ENCODE data around the gene CEACAM16. TPM values are rescaled to one million over a fixed set of nuclear protein-coding genes. Genes with fewer than 3 reads are reported as not detected.

The CEACAM16 gene
- total and polyA plus RNA-seq, 9 of the 15 experiments (the other 6 are each of a cell fraction or from before 2014, with no cell fraction given): not detected

GRCh38 chr19:44680536-44680935, 18.4 kb upstream of the CEACAM16 start:
- no peak overlapping the region for H3K9ac ChIP-seq (ENCODE audit: insufficient read depth in 1 of 2, low read depth in 2 of 2, low read length in 2 of 2)
- ChIA-PET POLR2A (interaction anchor here (0.6 to 1.2 kb wide), 2 partner anchors 17 to 308 kb away, joined by 3 to 4 read pairs; no protein-coding TSS in a partner anchor), CTCF (ENCODE audit: low intra/inter-chr PET ratio) (interaction anchor here (0.7 kb wide), 1 partner anchor 24 kb away, joined by 3 read pairs; no protein-coding TSS in a partner anchor)
- H3K4me2 ChIP-seq (ENCODE audit: insufficient read depth, low read length): no peak overlapping the region
- no peak overlapping the region for H3K4me3 ChIP-seq
- H3K9me1 ChIP-seq (ENCODE audit: control insufficient read depth, insufficient read depth, low read length): no peaks in the 10 kb centered on the region
- no peaks in the 10 kb centered on the region for H3K27me3 ChIP-seq (ENCODE audit: control insufficient read depth in 2 of 2, insufficient read depth in 2 of 2, low read length in 2 of 2)
- ATAC-seq (no peak), DNase-seq (ENCODE audit: extremely low read depth in 1 of 4, low spot score in 3 of 4) (no peak), FAIRE-seq (no peak)
- no TSS peak for BruUV-seq (replicated peaks)
- no peak overlapping the region for H2AFZ ChIP-seq (ENCODE audit: low read depth, low read length)
- H4K20me1 ChIP-seq (replicated peaks; ENCODE audit: control insufficient read depth, insufficient read depth, low read length): no peaks in the 10 kb centered on the region
- H3K4me1 ChIP-seq (replicated peaks in 1 of 2; ENCODE audit: control insufficient read depth in 2 of 2, insufficient read depth in 2 of 2, low read length in 2 of 2): peaks cover 13% of the 10 kb centered on the region in 2 experiments; a peak in 4 of 5 replicates
- intact Hi-C loops (cut with micrococcal nuclease): loop anchor here (10.0 kb wide), 1 partner anchor 106 kb away; no protein-coding TSS in a partner anchor
- H3K27ac ChIP-seq (ENCODE audit: extremely low read depth, low read depth, low read length): no peak overlapping the region
- H3K9me3 ChIP-seq (replicated peaks; ENCODE audit: control insufficient read depth, insufficient read depth, low read depth, low read length): no peaks in the 10 kb centered on the region
- H3K79me2 ChIP-seq (ENCODE audit: control insufficient read depth, insufficient read depth, low read length): no peaks in the 10 kb centered on the region
- H3K36me3 ChIP-seq (ENCODE audit: control insufficient read depth, insufficient read depth, low read length): no peaks in the 10 kb centered on the region
- in situ Hi-C loops (cut with MboI): no loop called here
- TF ChIP-seq E2F4 (CRISPR knock-in tag; IDR thresholded peaks at IDR 0.05; ENCODE audit: low read depth) (no peak), DEAF1 (CRISPR knock-in tag; IDR thresholded peaks at IDR 0.05) (no peak), ZC3H4 (CRISPR knock-in tag; IDR thresholded peaks at IDR 0.05; ENCODE audit: borderline replicate concordance) (no peak), ZBTB8A (IDR thresholded peaks at IDR 0.05; ENCODE audit: partially characterized antibody) (no peak), MCM3 (IDR thresholded peaks at IDR 0.05) (no peak), CBFB (CRISPR knock-in tag; IDR thresholded peaks at IDR 0.05) (no peak), TBP (optimal IDR thresholded peaks at IDR 0.05; ENCODE audit: low read depth, low read length) (no peak), ARID3B (CRISPR knock-in tag; IDR thresholded peaks at IDR 0.05; ENCODE audit: borderline replicate concordance) (no peak), ZHX1 (conservative IDR thresholded peaks at IDR 0.05; ENCODE audit: low read length) (no peak), ZNF232 (CRISPR knock-in tag; IDR thresholded peaks at IDR 0.05) (no peak), BCOR (IDR thresholded peaks at IDR 0.05) (peak; percentile 47; the same call in 1 of the 2 replicates), ZFP36 (IDR thresholded peaks at IDR 0.05; ENCODE audit: low read depth, low read length, partially characterized antibody) (peak; percentile 66), ZNF445 (CRISPR knock-in tag; IDR thresholded peaks at IDR 0.05; ENCODE audit: low read depth) (no peak), SMAD1 (IDR thresholded peaks at IDR 0.05; ENCODE audit: low read depth, low read length, partially characterized antibody) (no peak), KDM1A (IDR thresholded peaks at IDR 0.05) (0 out of 4 replicates have a peak, but pooled peaks have one; percentile 13 to 28), RBM25 (IDR thresholded peaks at IDR 0.05; ENCODE audit: low read depth, low read length, severe bottlenecking) (peak; percentile 44), E2F3 (CRISPR knock-in tag; IDR thresholded peaks at IDR 0.05) (no peak), ASH1L (IDR thresholded peaks at IDR 0.05; ENCODE audit: borderline replicate concordance, low read depth, partially characterized antibody) (no peak)
